G401.6 (cell line): ENCODE measurements around the gene MBOAT2.
"Not testable (repeated sequence)": the region's sequence is repeated elsewhere in the genome, so short reads cannot be mapped to it uniquely, and the experiment has no call there.

Experiments
- FAIRE-seq: peaks from 2 replicates; lab custom pipeline; 2012; peaks lifted over from hg19 to GRCh38; lab: Jason Lieb, UNC

MBOAT2 gene

DNA sequence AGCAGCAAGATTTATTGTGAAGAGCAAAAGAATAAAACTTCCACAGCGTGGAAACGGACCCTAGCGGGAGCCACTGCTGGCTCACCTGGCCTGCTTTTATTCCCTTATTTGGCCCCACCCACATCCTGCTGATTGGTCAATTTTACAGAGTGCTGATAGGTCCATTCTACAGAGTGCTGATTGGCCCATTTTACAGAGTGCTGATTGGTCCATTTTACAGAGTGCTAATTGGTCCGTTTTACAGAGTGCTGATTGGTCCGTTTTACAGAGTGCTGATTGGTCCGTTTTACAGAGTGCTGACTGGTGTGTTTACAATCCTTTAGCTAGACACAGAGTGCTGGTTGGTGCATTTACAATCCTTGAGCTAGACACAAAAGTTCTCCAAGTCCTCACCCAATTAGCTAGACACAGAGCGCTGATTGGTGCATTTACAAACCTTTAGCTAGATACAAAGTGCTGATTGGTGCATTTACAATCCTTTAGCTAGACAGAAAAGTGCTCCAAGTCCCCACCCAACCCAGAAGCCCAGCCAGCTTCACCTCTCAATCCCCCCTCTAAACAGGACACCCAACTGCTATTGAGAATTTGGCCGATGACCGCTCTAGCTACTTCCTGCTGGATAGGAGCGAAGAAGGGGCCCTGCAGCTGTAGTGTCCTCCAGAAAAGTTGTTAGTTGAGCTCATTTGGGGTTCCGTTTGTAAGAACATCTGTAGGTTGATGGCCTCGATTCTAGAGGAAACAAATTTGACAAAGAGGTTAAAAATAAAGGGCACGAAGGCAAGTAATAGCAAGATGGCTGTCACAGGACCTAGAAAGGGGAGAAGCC, 108.2 kb downstream of the MBOAT2 start:
- not testable (repeated sequence) for FAIRE-seq

DNA sequence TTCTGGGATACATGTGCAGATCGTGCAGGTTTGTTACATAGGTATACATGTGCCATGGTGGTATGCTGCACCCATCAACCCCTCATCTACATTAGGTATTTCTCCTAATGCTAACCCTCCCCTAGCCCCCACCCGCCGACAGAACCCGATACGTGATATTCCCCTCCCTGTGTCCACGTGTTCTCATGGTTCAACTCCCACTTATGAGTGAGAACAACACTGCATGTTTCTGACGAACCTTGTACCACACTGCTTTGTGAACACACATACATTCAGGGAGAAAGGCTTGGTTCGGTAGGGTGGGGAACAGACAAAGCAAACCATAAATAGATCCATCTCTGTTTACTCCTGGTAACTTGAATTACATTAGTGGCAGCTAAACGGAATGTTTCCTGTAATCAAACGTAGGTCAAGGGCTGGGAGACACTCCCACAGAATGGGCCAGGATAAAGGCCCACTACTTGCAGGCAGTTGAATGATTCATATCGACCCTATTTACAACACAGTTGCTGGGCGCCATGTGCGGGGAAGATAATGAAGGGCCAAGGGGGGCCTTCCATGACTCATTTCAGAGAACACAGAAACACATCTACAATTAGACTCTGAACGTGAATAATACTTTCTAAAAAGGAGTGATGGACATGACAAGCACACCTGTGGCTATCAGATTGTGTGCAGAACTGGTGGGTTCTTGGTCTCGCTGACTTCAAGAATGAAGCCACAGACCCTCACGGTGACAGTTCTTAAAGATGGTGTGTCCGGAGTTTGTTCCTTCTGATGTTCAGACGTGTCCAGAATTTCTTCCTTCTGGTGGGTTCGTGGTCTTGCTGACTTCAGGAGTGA, 109.3 kb downstream of the MBOAT2 start:
- no peak for FAIRE-seq

DNA sequence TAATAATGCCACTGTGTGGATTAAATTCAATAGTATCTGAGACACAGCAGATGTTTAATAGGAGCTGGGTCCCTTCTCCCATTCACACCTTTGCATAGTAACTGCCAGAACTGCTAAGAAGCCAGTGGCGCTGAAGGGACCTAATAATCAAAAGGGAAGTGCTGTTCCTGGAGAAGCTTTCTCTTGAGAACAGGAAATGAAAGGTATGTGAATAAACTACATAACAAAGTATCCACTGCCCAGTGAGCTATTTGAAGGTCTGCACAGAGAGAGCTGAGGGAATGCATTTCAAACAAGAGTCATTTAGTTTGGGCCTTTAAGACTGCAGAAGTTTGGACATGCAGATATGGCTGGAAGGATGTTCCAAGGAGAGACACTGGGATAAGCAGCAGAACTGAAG, 110.0 kb downstream of the MBOAT2 start:
- FAIRE-seq = no peak

DNA sequence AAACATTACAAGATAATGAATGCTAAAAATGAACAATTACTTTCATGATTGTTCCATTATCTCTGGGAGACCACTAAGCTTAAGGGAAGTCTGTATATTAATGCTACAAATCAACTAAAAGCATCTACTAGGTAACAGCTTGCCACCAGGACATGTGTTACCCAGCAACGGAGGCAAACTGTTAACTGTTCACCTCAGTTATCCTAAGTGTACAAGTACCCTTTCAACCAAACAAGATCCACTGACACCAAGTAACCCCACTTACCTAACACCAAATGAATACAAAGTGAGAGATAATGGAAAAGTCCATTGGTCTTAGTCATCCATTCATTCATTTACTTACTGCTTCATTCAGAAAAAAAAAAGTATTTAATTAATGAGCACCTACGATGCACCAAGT, 111.4 kb downstream of the MBOAT2 start:
- no peak for FAIRE-seq

DNA sequence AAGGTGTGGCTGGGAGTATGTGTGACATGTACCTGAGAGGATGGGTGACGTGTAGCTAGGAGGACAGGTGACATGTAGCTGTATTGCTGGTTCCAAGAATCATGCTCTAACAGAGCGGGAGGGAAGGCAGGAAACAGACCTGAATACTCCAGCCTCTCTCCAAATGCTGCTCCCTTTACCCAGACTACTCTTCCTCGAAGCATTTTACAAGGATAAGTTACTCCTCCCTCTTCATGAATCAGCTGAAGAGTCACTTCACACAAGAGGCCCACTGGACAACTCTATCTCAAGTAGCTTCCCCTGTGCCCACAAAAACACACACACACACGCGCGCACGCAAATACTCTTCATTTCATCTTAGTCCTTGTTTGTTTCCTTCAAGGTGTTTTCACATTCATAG, 113.5 kb downstream of the MBOAT2 start:
- no peak for FAIRE-seq

DNA sequence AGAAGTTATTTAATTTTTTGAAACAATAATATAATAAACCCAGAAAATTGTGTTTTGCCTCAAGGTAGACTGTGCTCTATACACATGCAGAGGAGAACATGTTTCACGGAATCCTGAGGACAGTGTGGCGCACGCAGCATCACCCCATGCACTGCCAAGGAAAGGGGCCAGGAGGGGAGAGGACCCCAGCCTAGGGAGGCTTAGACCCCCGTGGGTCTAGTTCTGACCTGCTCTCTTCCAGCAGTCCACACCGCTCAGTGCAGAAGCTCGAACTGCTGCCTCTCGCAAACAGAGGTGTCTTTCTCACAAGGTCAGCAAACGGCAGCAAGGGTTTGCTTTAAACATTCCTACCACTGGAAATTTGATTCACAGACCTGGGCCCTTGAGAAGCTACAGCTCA, 114.5 kb downstream of the MBOAT2 start:
- FAIRE-seq = no peak

DNA sequence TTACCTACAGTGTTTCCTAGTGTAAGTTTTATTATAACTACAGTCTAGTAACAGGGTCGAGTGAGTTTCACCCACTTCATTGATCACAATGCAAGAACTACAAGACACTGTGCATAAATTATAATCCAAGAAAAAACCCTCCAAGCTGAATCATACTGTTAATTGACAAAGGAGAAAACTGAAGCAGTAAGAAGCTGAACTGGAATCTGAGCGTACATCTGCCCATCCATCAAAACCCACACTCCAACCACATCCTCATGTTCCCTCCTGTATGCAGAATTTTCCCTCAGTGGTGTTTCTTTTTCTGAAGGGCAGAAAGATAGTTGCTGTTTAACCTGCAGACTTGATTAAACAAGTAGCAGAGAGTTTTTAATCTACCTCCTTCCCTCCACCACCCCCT, 116.6 kb downstream of the MBOAT2 start:
- FAIRE-seq = no peak

DNA sequence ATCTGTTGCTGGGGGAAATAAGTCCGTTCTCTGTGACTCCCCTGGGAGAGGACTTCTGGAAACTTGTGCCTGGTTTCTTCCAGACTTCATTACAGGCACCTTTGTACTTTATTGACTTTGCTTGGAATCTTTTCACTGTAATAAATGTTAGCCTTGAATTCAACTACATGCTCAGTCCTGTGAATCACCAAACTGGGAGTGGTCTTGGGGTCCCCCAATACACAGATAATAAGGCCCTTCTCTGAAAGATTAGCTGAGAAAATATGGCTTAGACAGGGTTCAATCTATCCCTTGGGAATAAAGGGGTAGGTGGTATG, 117.3 kb downstream of the MBOAT2 start:
- FAIRE-seq = no peak

DNA sequence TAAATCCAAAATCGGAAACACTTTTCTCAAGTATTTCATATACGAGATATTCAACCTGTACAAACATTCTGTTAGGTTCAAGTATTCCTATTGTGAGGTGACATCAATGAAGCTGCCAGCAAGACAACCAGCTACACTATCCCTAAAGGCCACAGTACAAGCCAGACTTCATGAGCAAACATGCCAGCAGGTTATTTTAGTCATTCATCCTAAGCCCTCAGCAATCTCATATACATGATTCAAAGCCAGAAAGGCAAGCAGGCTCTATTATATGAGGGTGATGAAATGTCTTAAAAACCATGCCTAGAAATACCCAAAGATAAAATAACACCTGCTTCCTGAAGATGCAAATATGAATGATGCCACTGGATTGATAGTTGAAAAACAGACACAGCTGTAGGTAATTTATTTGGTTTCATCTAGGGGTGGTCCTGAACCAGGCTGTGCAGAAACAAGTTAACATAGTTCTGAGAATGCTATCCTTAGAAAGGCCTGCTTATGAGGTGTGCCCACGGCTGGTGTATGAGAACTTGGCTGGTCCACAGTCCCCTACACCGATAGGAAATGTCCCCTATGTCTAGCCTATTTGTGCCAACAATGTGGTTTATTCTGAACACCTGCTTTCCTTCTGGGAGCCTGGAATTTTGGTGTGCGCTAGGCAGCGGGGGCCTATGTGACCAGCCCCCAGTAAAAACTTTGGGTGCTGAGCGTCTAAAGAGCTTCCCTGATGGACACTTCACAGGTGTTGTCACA, 117.9 kb downstream of the MBOAT2 start:
- no peak for FAIRE-seq

DNA sequence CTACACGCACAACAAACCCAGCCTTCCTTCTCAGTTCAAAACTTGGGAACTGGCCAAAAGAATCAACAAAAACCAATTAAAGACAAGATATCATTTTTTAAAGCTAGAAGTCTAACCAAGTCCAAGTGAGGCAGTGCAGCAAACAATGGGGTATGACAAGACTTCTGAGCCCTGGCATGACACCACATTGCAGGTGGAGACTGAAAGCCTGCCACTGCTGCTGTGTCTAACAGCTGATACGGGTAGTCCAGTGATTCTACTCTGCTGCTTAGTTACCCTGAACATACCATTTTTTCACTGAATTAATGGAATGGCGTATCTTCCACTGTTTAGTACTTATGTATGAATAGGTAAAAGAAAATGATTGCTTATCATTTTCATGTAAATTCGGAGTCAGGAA, 118.7 kb downstream of the MBOAT2 start:
- FAIRE-seq = no peak

DNA sequence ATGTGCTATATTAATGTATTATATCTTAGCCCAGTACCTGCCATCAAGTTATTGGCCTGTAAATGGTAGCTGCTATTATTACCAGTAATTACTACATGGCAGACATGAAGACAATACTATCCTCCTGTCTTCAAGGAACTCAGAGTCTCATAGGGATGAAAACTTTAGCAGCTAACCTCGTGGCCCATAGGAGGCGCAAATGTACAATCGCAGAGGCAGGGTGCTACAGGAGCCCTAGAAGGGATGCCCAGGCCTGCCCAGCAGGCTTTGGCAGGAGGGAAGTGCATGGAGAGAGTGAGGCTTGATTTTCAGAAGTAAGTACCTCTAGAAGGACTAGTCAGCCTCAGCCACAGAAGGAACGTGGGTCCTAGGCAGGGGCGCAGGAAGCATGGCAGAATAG, 121.4 kb downstream of the MBOAT2 start:
- no peak for FAIRE-seq

DNA sequence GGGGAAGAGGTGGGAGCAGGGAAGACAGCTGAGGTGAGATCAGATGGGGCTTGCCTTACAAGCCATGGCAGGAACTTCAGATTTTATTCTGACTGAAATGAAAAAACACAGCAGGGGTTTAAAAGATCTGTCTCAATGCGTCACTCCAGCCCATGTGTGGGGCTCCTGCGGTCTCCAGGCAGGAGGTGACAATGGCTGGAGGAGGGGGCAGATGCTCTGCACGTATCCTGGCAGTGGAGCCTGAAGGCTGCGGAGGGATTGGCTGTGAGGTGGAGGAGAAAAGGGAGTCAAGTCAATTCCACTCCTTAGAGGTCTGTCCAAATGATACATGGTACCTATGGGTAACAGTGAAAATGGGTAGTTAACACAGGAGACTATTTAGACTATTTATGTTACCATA, 125.6 kb downstream of the MBOAT2 start:
- FAIRE-seq = no peak

DNA sequence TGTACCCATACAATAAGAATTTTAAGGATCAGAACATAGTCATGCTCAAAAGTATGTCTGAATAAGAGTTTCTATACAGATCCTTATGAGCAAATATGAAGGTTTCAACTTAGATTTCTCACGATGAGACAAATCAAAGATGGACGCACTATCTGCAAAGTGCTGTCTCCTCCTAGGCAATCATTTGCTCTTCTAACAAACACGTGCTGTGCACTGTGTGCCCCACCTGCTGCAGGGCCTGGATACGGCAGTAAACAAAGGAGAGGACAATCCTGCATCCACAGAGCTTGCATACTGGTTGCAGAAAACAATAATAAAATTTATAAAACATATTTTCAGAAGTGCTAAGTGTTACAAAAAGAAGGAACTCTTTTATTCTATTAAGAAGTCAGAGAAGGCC, 126.2 kb downstream of the MBOAT2 start:
- no peak for FAIRE-seq

DNA sequence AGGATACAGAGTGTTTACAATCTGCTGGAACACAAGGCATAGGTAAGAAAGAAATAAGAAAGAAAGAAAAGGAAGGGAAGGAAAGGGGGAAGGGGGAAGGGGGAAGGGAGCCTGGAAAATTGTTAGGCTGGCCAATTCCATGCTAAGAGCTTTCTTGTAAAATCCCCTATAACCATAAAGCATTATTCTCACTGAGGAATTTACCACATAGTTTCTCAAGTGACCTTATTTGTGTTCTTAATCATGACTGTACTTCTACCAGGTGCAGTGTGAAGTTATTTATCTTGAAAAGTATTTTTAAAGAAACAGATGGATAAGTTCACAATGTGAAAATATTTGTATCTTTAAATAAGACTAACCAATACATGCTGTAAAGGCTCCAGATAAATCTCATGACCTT, 126.9 kb downstream of the MBOAT2 start:
- FAIRE-seq = no peak

DNA sequence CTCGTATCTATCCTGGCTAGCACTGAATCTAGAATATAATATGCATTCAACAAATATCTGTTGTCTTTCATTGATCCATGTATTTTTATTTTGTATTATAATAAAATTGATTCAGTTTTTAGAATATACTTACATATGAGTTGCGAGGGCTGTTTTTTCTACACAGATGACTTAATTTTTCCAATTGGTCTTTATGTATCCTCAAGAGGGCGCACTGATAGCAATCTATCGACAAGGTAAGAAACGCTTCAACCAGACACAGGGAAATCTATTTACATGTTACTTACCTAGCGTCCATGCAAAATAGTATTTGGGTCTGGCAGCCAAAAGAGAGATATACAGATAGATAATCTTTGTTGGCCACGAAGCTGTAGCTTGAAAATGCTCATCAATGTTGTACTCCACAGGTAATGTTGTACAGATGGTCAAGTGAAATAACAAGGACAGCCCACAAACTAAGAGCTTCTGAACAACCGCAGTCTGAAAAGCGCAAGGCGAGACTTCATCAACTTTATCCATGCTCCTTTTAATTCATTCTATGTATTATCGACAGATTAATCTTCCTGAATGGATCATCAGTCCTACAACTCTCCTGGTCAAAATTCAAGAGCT, 130.6 kb downstream of the MBOAT2 start:
- peak; percentile 96 for FAIRE-seq

DNA sequence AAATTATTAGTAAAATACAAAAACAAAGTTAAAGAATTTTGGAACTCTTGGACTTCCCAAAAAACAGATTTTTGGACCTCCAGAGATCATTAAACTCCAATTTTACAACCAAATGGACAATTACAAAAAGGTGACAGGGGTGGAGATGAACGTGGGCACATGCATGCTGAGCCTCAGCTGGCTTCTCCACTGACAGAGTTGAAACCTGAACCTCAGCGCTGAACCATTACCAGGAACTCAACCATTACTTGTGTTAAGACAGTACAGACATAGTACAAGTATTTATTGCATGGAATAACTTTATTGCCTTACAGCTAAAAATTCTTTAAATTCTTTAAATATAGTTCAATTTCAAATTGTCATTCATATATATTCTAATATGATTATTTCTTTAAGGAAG, 133.0 kb downstream of the MBOAT2 start:
- FAIRE-seq = peak; percentile 8

DNA sequence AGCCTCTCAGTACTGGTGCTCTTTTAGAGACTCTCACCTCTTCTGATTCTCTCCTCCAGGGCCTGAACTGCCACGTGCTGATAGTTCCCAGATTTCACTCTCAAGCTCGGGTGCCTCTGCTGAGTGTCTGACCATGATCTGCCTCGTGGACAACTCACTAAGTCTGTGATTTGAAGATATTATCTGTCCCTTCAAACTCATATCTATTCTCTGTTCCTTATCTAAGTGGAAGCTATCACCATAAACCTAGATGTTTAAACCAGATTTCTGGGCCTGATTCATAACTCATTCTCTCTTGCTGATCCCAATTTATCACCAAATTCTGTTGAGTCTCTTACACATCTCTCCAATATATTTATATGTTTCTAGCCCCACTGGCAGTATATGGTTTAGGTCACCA, 136.1 kb downstream of the MBOAT2 start:
- no peak for FAIRE-seq

DNA sequence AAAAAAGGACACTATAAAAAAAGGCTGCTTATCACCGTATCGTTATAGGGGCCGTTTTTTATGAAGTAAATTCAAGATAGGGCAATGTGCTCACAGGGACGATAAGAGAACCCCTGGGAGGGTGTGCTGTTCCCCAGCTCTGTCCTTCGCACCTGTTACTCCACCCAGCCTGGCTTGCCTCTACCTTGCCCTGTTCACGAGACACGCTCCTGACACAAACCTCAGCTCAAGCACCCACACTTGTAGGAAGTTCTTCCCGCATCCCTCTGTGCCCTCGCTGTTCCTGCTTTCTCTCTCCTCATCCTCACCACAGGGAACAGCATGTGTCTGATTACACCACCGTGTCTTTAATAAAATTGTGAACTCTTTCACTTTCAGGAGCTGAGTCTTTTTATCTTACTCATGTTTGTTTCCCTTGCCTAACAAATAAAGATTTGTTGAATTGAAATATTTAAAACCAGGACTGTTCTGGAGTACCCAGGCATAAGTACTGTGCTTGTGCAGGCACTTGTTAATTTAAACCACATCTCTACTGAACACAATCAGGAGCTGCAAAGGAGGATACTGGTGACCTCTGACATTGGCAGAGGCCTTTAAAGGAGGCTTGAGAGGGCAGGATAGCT, 140.0 kb downstream of the MBOAT2 start:
- no peak for FAIRE-seq

DNA sequence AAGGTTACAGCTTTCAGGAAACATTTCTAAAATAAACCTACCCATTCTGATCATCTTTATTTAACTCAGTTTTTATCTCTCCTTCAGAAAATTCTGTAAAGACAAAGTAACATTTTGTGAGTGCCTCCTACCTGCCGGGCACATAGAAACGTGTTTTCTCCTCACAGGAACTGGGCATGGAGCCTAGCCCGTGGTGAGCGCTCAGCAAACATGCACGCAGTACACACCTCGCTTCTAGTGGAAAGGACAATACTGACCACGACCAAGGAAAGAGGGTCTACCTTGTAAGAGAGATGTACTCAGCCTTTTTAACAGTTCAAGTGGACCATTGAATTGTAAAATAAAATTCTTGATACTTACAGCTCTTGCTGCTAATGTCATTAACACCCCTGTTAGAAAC, 141.3 kb downstream of the MBOAT2 start:
- FAIRE-seq = no peak

DNA sequence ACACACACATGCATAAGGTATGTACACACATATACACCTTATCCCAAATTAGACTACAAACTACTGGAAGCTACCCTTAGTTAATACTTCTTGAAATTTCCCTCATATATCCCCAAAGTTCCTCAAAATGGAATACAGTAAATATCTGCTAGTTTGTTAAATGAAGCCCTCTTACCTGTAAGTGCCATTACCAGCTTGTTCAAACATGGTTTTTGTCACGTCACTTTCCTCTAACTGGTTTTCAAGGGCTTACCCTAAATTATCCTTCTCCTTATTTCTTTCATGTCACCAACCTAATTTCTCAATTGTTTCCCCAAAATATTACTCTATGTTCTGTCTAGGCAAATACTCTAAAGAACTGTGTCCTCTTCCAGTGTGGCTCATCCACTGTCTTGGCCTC, 141.7 kb downstream of the MBOAT2 start:
- FAIRE-seq = no peak

DNA sequence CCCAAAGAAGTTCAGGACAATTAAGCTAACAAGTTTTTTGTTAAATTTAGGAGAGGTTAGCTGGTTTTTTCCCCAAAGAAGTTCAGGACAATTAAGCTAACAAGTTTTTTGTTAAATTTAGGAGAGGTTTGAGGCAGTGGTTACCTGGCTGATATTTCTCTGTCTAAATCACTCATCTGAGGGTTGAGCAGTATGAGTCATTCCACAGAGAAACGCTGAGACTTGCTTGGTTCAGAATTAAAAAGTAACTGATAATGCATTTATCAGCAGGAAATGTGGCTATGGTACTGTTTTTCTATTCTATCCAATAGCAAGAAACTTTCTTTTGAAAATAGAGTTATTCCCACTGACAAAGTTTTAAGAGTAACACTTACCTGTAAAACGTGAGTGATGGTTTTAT, 143.2 kb downstream of the MBOAT2 start:
- peak; percentile 68 for FAIRE-seq

DNA sequence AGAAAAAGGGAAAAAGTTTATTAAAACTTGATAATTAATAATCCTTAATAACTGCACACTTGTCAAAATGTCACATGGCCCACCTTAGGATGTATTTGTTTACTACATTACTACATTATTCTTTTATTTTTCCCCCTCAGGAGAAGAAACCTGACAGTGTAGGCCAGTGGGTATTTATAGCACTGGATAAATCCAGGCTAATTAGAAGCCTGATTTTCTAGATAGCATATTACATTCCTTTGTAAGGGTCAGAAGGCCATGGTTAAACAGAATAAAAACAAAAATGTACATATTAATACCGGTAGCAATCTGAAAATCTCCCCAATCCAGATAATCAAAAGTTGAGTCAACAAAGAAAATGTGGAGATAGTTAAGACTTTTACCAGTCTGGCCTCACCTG, 144.6 kb downstream of the MBOAT2 start:
- no peak for FAIRE-seq
